ENCODE results near the gene PLCB4. TPM values are rescaled to one million over a fixed set of nuclear protein-coding genes. Genes with fewer than 3 reads are reported as not detected.

The PLCB4 gene
- total RNA-seq, 1 donor = 3.5 TPM

DNA sequence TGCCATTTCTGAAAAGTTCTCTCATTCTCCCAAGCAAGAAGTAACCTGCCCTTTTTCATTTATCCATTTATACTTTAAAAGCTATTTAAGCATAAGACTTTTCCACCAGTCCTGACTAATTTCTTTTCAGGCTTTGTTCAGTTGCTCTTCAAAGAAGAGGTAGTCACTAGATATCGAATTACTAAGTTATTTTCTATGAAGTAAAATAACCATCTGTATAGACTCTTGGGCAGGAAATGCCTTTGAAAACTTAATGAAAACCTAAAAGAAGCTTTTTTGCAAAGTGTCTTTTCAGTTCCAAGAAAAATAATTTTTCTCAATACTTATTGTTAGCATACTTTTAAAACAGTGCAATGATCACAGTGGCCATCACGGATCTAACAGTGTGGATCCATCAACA is 414.2 kb downstream of the PLCB4 start:
- no peak overlapping the region for H3K4me3 ChIP-seq (ENCODE audit: low read depth, low read length)
- DNase-seq (ENCODE audit: low read depth) = no peak
- TF ChIP-seq, protein P1, sequence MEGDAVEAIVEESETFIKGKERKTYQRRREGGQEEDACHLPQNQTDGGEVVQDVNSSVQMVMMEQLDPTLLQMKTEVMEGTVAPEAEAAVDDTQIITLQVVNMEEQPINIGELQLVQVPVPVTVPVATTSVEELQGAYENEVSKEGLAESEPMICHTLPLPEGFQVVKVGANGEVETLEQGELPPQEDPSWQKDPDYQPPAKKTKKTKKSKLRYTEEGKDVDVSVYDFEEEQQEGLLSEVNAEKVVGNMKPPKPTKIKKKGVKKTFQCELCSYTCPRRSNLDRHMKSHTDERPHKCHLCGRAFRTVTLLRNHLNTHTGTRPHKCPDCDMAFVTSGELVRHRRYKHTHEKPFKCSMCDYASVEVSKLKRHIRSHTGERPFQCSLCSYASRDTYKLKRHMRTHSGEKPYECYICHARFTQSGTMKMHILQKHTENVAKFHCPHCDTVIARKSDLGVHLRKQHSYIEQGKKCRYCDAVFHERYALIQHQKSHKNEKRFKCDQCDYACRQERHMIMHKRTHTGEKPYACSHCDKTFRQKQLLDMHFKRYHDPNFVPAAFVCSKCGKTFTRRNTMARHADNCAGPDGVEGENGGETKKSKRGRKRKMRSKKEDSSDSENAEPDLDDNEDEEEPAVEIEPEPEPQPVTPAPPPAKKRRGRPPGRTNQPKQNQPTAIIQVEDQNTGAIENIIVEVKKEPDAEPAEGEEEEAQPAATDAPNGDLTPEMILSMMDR (IDR thresholded peaks at IDR 0.05; ENCODE audit: insufficient read depth, low read depth, low read length) = no peak

DNA sequence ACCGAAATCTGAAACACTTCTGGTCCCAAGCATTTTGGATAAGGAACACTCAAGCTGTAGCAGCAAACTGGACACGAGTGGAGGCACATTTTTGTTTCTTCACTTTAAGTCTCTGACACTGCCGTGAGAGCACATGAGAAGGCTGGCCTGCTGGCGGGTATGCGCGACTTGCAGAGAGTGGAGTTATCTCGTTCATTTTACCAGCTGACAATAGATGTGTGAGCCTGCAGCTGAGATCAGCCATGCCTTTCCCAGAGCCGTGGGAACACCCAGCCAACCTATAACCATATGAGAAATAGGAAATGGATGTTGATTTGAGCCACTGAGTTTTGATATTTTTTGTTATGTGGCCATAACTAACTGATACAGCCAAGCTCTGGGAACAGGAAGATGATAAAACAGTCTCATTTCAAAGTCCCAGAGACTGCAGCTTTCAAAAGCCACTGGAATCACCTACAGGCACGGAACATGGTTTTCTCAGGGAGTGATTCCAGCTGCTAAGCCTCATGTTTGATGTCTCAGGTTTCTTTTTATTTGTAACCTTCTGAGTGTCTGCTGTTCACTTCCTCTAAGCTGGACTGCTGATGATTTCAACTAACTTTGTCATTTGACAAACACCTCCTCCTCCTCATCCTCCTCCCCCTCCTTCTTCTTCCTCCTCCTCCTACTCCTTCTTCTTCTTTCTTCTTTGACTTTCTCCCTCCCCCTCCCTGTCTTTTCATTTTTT is 416.9 kb downstream of the PLCB4 start:
- DNase-seq (ENCODE audit: low read depth) = no peak
- TF ChIP-seq, protein P1 (IDR thresholded peaks at IDR 0.05; ENCODE audit: insufficient read depth, low read depth, low read length) = no peak
- H3K4me3 ChIP-seq (ENCODE audit: low read depth, low read length) = no peak overlapping the region

DNA sequence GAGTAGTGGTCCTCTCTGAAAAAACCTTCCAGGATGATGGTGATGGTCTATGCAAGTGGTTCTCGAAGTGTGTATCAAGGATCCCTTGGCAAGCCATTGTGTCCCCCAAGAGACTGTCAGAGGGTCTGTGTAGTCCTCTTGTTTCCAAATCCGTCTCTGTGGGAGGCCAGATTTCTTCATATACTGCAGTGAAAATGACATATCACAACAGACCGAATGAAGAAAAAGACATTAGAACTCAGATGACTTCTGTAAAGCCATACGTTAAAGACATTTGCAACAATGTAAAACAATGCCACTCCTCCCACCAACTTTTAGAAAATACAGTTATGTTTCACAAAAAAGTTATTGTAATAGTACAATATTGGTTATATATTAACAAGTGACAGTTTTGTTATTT is 418.3 kb downstream of the PLCB4 start:
- TF ChIP-seq, protein P1 (IDR thresholded peaks at IDR 0.05; ENCODE audit: insufficient read depth, low read depth, low read length) = no peak
- DNase-seq (ENCODE audit: low read depth) = no peak
- no peak overlapping the region for H3K4me3 ChIP-seq (ENCODE audit: low read depth, low read length)

DNA sequence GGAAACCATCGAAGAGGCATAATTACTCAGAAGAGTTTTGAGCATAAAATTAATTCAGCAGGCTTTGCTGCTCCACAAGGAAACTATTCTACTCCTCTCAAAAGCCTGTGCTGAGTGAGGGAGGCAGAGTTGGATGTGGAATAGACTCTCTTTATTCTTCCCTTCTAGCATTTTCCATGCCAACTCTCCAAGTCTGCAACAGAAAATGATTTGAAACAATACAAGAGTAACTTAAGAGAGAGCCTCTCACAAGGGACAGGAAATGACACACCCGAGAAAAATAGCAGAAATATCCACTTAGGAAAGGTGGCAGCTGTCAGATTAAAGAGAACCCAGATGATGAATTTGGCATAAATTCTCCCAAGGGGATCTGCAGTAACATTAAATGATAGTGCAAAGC is 419.2 kb downstream of the PLCB4 start:
- no peak overlapping the region for H3K4me3 ChIP-seq (ENCODE audit: low read depth, low read length)
- TF ChIP-seq, protein P1 (IDR thresholded peaks at IDR 0.05; ENCODE audit: insufficient read depth, low read depth, low read length) = no peak
- DNase-seq (ENCODE audit: low read depth) = no peak

DNA sequence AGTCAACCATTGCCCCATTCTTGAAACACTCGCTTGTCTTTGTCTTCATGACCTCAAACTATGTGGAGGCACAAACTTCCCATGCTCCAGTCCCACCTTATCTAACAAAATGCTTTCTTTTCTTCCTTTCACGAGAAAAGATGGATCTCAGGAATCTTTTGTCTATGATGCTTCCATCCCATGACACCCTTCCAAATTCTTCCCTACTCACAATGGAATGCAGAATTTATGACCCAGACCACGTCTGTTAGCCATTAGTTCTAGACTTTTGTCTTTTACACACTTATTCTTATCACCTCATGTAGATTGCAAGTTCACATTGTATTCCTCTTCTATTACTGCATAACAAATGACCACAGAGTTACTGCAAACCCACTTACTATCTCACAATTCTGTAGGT is 421.3 kb downstream of the PLCB4 start:
- no peak for DNase-seq (ENCODE audit: low read depth)
- no peak overlapping the region for H3K4me3 ChIP-seq (ENCODE audit: low read depth, low read length)
- TF ChIP-seq, protein P1 (IDR thresholded peaks at IDR 0.05; ENCODE audit: insufficient read depth, low read depth, low read length) = no peak

DNA sequence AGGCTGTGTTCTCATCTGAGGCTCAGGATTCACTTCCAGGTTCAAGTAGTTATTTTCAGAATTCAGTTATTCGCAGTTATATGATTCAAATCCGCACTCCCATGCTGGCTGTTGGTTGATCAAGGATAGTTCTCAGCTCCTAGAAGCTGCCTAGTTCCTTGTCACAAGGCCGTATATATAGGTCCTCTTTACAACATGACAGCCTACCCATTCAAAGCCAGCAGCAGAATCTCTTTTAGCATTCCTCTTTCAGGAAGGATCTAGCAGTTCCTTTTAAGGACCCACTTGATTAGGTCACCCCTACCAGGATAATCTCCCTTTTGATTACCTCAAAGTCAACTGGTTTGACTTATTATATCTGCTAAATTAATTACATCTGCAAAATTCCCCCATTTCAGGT is 421.7 kb downstream of the PLCB4 start:
- no peak for DNase-seq (ENCODE audit: low read depth)
- TF ChIP-seq, protein P1 (IDR thresholded peaks at IDR 0.05; ENCODE audit: insufficient read depth, low read depth, low read length) = no peak
- no peak overlapping the region for H3K4me3 ChIP-seq (ENCODE audit: low read depth, low read length)

DNA sequence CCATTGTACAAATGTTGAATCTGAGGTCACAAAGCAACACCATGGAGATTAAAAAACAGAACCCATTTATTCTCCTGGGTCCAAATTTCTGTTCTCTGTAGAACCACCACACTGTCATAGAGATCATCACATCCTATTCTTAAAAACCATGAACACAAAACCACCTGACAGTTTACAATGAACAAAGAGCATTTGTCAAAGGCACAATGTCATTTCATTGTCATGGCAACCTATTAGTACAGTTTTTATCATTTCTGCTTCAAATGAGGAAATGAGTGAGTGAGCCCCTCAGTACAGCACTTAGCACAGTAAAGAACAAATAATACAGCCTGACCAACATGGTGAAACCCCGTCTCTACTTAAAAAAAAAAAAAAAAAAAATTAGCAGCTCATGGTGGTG is 422.4 kb downstream of the PLCB4 start:
- no peak overlapping the region for H3K4me3 ChIP-seq (ENCODE audit: low read depth, low read length)
- no peak for DNase-seq (ENCODE audit: low read depth)
- TF ChIP-seq, protein P1 (IDR thresholded peaks at IDR 0.05; ENCODE audit: insufficient read depth, low read depth, low read length) = no peak

All from fibroblast of villous mesenchyme (primary cell).